Esophagus muscularis mucosa (tissue), 4 donors: ENCODE data around the gene TOM1L2. TPM values are rescaled to one million over a fixed set of nuclear protein-coding genes. Genes with fewer than 3 reads are reported as not detected.

ENCODE experiments used
- DNase-seq: peaks from one replicate; pipeline ENCODE4 v3.0.0-alpha.2; 2017; ENCODE audit errors: extremely low spot score
- H3K27ac ChIP-seq, 4 donors: fragments of 200-600 bp; sonication (generic); replicated peaks in 1 of 4; 1 replicate in 3 of 4; 2 replicates in 1 of 4; pipeline ENCODE4 v1.5.1; 2016 to 2019; ENCODE audit warnings: mild to moderate bottlenecking in 1 of 4
- H3K27me3 ChIP-seq, 4 donors: fragments of 200-600 bp; sonication (generic); one replicate each; pipeline versions ENCODE4 v1.5.1 to v1.6.0; 2016 to 2019
- H3K36me3 ChIP-seq, 4 donors: fragments of 200-600 bp; sonication (generic); one replicate each; pipeline ENCODE4 v1.5.1; 2016 to 2019
- H3K4me1 ChIP-seq, 4 donors: fragments of 200-600 bp; sonication (generic); one replicate each; pipeline ENCODE4 v1.5.1; 2016 to 2019
- H3K4me3 ChIP-seq, 4 donors: fragments of 200-600 bp; sonication (generic); 1 replicate in 2 of 4; 2 replicates in 2 of 4; pipeline ENCODE4 v1.5.1; 2016 to 2019; ENCODE audit warnings: mild to moderate bottlenecking in 4 of 4, moderate library complexity in 1 of 4
- H3K9me3 ChIP-seq, 4 donors: fragments of 200-600 bp; sonication (generic); 1 replicate in 3 of 4; 2 replicates in 1 of 4; pipeline ENCODE4 v1.5.1; 2016 to 2019
- EP300 ChIP-seq: sonication (generic); formaldehyde crosslinking; IDR thresholded peaks from one replicate; pipeline ENCODE4 v1.6.1; 2017; ENCODE audit warnings: antibody characterized with exemption
- POLR2A ChIP-seq: fragments of 450-650 bp; IDR thresholded peaks from one replicate; pipeline ENCODE4 v1.6.1; 2017; ENCODE audit warnings: antibody characterized with exemption, moderate library complexity, mild to moderate bottlenecking, low read depth
- POLR2AphosphoS5 ChIP-seq, 2 donors: sonication (generic); formaldehyde crosslinking; IDR thresholded peaks; one replicate each; pipeline ENCODE4 v1.6.1; 2017; ENCODE audit warnings: antibody characterized with exemption in 2 of 2
- WGBS: methylation state at CpG from one replicate; pipeline ENCODE4 v1.1.5; 2018; 5-methylcytosine and 5-hydroxymethylcytosine counted together
- intact Hi-C: fragments of 100-400 bp; cut with DNase I; formaldehyde crosslinking; loops from one replicate; pipeline ENCODE4 v1.15.1; 2023
- total RNA-seq, 4 donors: library from RNA; depleted of rRNA; stranded (reverse); fragments of >200 nt; gene quantifications; one replicate each; pipeline versions ENCODE4 v1.1.0 to v1.2.1, GENCODE V29; 2016
- TF ChIP-seq, protein P1 (sequence below), 3 experiments: fragments of 200-600 bp in 2 of 3; fragments of 450-650 bp in 1 of 3; sonication (generic) in 2 of 3; IDR thresholded peaks; one replicate each; pipeline ENCODE4 v1.5.1; 2017 to 2019; ENCODE audit warnings: antibody characterized with exemption in 3 of 3, mild to moderate bottlenecking in 2 of 3, moderate library complexity in 1 of 3

The TOM1L2 gene
- total RNA-seq, 4 donors from 2014 or later = 64.4 to 96.9 (median 75.0) TPM

DNA sequence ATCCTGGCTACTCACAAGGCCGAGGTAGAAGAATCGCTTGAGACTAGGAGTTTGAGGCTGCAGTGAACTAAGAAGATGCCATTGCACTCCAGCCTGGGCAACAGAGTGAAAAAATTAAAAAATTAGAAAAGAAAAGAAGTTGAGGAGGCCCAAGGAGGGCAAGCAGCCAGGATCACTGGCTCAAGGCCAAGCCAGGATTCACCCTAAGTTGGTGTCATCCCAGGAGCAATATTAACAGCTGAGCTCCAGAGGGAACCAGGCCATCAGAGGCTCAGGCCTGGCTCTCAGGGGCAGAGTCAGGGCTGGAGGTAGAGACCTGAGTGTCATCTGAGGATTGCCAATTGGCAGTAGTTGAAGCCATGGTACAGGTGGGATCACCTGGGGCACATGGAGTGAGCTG, 21.2 kb upstream of the TOM1L2 start:
- no peak for DNase-seq
- H3K9me3 ChIP-seq = no peaks in the 10 kb centered on the region
- peaks cover 0 to 5% (median 3%) of the 10 kb centered on the region in 4 donors for H3K36me3 ChIP-seq
- TF ChIP-seq POLR2AphosphoS5 (IDR thresholded peaks at IDR 0.05) (no peak), EP300 (no peak), POLR2A (no peak)
- TF ChIP-seq, protein P1, sequence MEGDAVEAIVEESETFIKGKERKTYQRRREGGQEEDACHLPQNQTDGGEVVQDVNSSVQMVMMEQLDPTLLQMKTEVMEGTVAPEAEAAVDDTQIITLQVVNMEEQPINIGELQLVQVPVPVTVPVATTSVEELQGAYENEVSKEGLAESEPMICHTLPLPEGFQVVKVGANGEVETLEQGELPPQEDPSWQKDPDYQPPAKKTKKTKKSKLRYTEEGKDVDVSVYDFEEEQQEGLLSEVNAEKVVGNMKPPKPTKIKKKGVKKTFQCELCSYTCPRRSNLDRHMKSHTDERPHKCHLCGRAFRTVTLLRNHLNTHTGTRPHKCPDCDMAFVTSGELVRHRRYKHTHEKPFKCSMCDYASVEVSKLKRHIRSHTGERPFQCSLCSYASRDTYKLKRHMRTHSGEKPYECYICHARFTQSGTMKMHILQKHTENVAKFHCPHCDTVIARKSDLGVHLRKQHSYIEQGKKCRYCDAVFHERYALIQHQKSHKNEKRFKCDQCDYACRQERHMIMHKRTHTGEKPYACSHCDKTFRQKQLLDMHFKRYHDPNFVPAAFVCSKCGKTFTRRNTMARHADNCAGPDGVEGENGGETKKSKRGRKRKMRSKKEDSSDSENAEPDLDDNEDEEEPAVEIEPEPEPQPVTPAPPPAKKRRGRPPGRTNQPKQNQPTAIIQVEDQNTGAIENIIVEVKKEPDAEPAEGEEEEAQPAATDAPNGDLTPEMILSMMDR (IDR thresholded peaks at IDR 0.05) = no peak
- intact Hi-C loops = no loop called here
- no peaks in the 10 kb centered on the region for H3K27me3 ChIP-seq
- WGBS = 85% methylated on average over 2 of the region's 2 CpGs
- H3K4me1 ChIP-seq = peaks cover 0 to 4% (median 0%) of the 10 kb centered on the region in 4 donors
- H3K4me3 ChIP-seq = no peak overlapping the region
- no peak overlapping the region for H3K27ac ChIP-seq

DNA sequence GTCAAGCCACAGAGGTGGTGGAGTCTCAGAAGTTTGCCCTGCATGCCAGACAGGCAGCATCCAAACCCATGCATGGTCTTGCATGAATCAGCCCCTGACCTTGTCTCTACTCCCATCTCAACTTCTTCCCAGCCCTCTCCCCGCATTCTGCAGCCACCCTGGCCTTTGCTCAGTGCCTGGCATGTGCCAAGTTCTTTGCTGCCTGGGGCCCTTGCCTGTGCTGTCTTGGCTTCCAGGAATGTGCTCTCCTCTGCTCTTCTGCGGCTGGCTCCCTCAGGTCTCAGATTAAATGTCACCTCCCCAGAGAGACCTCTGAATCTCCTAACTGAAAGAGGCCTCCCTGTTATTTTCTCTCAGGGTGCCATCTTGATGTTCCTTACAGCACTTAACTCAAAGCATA, 18.1 kb upstream of the TOM1L2 start:
- Histone ChIP-seq H3K9me3 (no peaks in the 10 kb centered on the region), H3K4me3 (no peak overlapping the region), H3K27ac (no peak overlapping the region), H3K27me3 (no peaks in the 10 kb centered on the region), H3K4me1 (peaks cover 0 to 4% (median 0%) of the 10 kb centered on the region in 4 donors), H3K36me3 (peaks cover 0 to 13% (median 6%) of the 10 kb centered on the region in 4 donors)
- intact Hi-C loops = no loop called here
- TF ChIP-seq POLR2A = no peak
- TF ChIP-seq, protein P1 (IDR thresholded peaks at IDR 0.05) = no peak
- TF ChIP-seq EP300 = no peak
- TF ChIP-seq POLR2AphosphoS5 (IDR thresholded peaks at IDR 0.05) = no peak
- no peak for DNase-seq
- 84% methylated on average over 2 of the region's 2 CpGs for WGBS

DNA sequence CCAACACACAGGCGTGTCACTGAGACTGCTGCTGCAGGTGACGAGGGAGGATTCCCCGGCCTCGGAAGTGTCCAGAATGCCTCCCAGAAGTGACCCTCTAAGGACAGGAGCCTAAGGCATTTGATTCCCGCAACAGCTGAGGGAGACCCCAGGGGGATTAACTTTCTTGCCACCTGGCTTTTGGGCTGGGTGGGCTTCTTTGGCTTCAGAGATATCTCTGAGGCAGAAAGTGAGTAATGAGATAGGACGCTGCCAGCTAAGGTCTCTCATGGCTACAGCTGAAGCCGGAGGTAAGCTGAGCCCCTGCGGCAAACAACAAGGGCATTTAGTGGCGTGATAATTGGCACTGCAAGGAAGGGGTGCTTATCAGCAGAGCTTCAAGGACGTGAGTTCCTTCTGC, 17.4 kb upstream of the TOM1L2 start:
- 94% methylated on average over 9 of the region's 10 CpGs for WGBS
- peaks cover 0 to 13% (median 6%) of the 10 kb centered on the region in 4 donors for H3K36me3 ChIP-seq
- H3K4me3 ChIP-seq = no peak overlapping the region
- no peak for DNase-seq
- peaks cover 0 to 2% (median 0%) of the 10 kb centered on the region in 4 donors for H3K4me1 ChIP-seq
- no peaks in the 10 kb centered on the region for H3K9me3 ChIP-seq
- intact Hi-C loops = no loop called here
- TF ChIP-seq EP300 (no peak), POLR2AphosphoS5 (IDR thresholded peaks at IDR 0.05) (no peak), POLR2A (no peak)
- TF ChIP-seq, protein P1 (IDR thresholded peaks at IDR 0.05) = no peak
- no peak overlapping the region for H3K27ac ChIP-seq
- H3K27me3 ChIP-seq = no peaks in the 10 kb centered on the region

DNA sequence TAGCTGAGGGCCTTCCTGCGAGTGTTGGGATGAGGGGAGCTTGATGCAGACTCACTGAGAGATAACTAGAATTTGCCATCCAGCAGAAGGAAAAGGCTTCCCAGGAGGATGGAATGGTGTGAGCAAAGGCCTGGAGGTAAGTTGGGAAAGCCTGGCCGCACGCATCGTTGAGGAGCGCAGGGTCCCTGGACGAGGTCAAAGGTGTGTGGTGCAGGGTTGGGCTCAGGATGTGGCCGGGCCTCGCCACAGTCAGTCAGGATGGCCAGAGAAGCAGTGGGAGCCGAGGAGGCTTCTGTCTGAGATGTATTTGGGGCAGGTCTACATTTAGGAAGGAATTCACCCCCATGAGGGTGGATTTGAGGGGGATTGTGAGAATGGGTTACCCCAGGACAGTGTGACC, 16.9 kb upstream of the TOM1L2 start:
- Histone ChIP-seq H3K9me3 (no peaks in the 10 kb centered on the region), H3K4me1 (no peaks in the 10 kb centered on the region), H3K4me3 (no peak overlapping the region), H3K27ac (no peak overlapping the region), H3K36me3 (peaks cover 0 to 13% (median 6%) of the 10 kb centered on the region in 4 donors), H3K27me3 (no peaks in the 10 kb centered on the region)
- TF ChIP-seq, protein P1 (IDR thresholded peaks at IDR 0.05) = no peak
- no peak for TF ChIP-seq POLR2A
- TF ChIP-seq POLR2AphosphoS5 (IDR thresholded peaks at IDR 0.05) = no peak
- no peak for TF ChIP-seq EP300
- 93% methylated on average over 6 of the region's 9 CpGs for WGBS
- intact Hi-C loops = no loop called here
- DNase-seq = no peak

DNA sequence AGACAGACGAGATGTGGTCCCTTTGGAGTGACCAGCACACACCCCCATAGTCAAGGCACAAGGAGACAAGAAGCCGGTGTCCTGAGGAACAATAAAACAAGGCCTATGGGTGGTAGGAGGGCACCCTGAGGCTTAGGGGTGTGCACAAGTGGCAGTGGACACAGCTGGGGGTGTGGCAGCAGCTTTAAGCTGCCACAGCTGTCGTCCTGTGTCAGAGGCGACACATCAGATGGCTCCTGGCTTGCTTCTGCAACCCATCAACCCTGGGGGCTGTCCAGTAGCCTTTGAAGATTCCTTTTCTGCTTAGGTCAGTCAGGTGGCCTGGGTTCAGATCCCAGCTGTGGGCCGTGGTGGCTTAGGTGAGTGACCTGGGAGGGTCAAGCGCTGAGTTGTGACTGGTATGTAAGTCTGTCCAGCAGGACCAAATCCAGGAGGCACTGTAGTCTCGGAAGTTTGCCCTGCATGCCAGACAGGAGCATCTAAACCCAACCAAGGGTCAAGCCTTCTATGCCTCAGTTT, 16.3 kb upstream of the TOM1L2 start:
- Histone ChIP-seq H3K36me3 (peaks cover 0 to 13% (median 6%) of the 10 kb centered on the region in 4 donors), H3K27ac (no peak overlapping the region), H3K4me3 (no peak overlapping the region), H3K4me1 (no peaks in the 10 kb centered on the region), H3K9me3 (no peaks in the 10 kb centered on the region), H3K27me3 (no peaks in the 10 kb centered on the region)
- TF ChIP-seq POLR2A (no peak), POLR2AphosphoS5 (IDR thresholded peaks at IDR 0.05) (no peak), EP300 (no peak)
- TF ChIP-seq, protein P1 (IDR thresholded peaks at IDR 0.05) = no peak
- 84% methylated on average over 7 of the region's 7 CpGs for WGBS
- no peak for DNase-seq
- intact Hi-C loops = no loop called here
